Right forelimb (tissue), 1 donor: Measurements from ENCODE around the gene MSMP.
A peak's percentile ranks its signal among the peaks of the same experiment; 100 is the strongest.

Experiments used
- DNase-seq: peaks from one replicate; pipeline ENCODE4 v3.0.0-alpha.2; 2018

MSMP gene

GRCh38 chr9:35754264-35754663, at the start of gene MSMP:
Gene MSMP (minus strand): TSS chr9:35754276. CDS start chr9:35754129, 147 bp downstream.
- DNase-seq: no peak

- no peak for DNase-seq
Observed at GRCh38 chr9:35801328-35802128, 47.5 kb upstream of the MSMP start.

- no peak for DNase-seq
Observed at GRCh38 chr9:35800530-35800929, 46.5 kb upstream of the MSMP start.

GRCh38 chr9:35798658-35799374, 44.7 kb upstream of the MSMP start:
- no peak for DNase-seq

- DNase-seq: no peak
Observed at GRCh38 chr9:35797311-35798109, 43.4 kb upstream of the MSMP start.

GRCh38 chr9:35795695-35796094, 41.6 kb upstream of the MSMP start:
- DNase-seq: no peak

- no peak for DNase-seq
Observed at GRCh38 chr9:35793461-35793860, 39.4 kb upstream of the MSMP start.

- DNase-seq: no peak
Observed at GRCh38 chr9:35792826-35793225, 38.8 kb upstream of the MSMP start.

- DNase-seq: no peak
Observed at GRCh38 chr9:35792024-35792813, 38.1 kb upstream of the MSMP start.

GRCh38 chr9:35791297-35791921, 37.3 kb upstream of the MSMP start, which contains the start of gene NPR2:
Gene NPR2 (plus strand): TSS chr9:35791591. CDS start chr9:35792409, 818 bp downstream.
- peak; percentile 75 for DNase-seq

- DNase-seq: peak; percentile 83
Observed at GRCh38 chr9:35790385-35791296, 36.6 kb upstream of the MSMP start.

GRCh38 chr9:35790025-35790384, 35.9 kb upstream of the MSMP start:
- no peak for DNase-seq

GRCh38 chr9:35789541-35789940, 35.5 kb upstream of the MSMP start:
- DNase-seq: no peak

GRCh38 chr9:35783418-35783817, 29.3 kb upstream of the MSMP start:
- no peak for DNase-seq

- no peak for DNase-seq
Observed at GRCh38 chr9:35781066-35781465, 27.0 kb upstream of the MSMP start.

GRCh38 chr9:35778496-35778895, 24.4 kb upstream of the MSMP start:
- DNase-seq: no peak

- no peak for DNase-seq
Observed at GRCh38 chr9:35776018-35776417, 21.9 kb upstream of the MSMP start.

GRCh38 chr9:35774907-35775635, 21.0 kb upstream of the MSMP start:
- no peak for DNase-seq

- DNase-seq: no peak
Observed at GRCh38 chr9:35771943-35772342, 17.9 kb upstream of the MSMP start.

GRCh38 chr9:35771534-35771933, 17.5 kb upstream of the MSMP start:
- DNase-seq: no peak
